HCT116 (cell line): ENCODE data around the gene PLEKHG1. TPM values are rescaled to one million over a fixed set of nuclear protein-coding genes. Genes with fewer than 3 reads are reported as not detected.

ENCODE experiments used
- ATAC-seq: fragments of 200-7000 bp; cut with Tn5 transposase; 2 replicates; pipeline ENCODE4 v1.9.1; 2020; ENCODE audit warnings: mild to moderate bottlenecking, moderate library complexity
- BruUV-seq: library from RNA; stranded (reverse); fragments of 400-500 nt; replicated peaks from 2 replicates; lab custom pipeline; 2021; lab: Mats Ljungman, UMichigan
- CTCF ChIA-PET: fragments of 300-600 bp; sonication (Branson Sonifier 250); formaldehyde crosslinking; loops from one replicate; lab custom pipeline; 2021; ENCODE audit warnings: antibody characterized with exemption; lab: Charles Lee
- POLR2A ChIA-PET: fragments of 300-600, 350-600 bp; sonication (Branson Sonifier 250); formaldehyde crosslinking; loops from one replicate; lab custom pipeline; 2021; ENCODE audit warnings: antibody characterized with exemption; lab: Charles Lee
- RAD21 ChIA-PET, 2 experiments: fragments of 300-600 bp; sonication (Branson Sonifier 250); formaldehyde crosslinking; loops; one replicate each; lab custom pipeline; 2023; ENCODE audit warnings: low total read pairs in 2 of 2; ENCODE audit not compliant: uncharacterized antibody in 2 of 2, unreplicated experiment in 2 of 2, low non-redundant PET in 1 of 2; lab: Charles Lee
- DNase-seq: peaks from one replicate; pipeline ENCODE4 v3.0.0-alpha.2; 2010; ENCODE audit warnings: low read depth, low spot score
- H2AFZ ChIP-seq: fragments of 200-600 bp; shearing (Covaris generic), sonication (generic); 2 replicates; pipeline ENCODE4 v1.6.1; 2017; ENCODE audit warnings: low read depth, mixed run types, mixed read lengths, antibody characterized with exemption, low read length; ENCODE audit not compliant: poor library complexity, severe bottlenecking
- H3K27ac ChIP-seq: 2 replicates; pipeline ENCODE4 v1.5.1; 2012; ENCODE audit warnings: low read depth, low read length
- H3K27me3 ChIP-seq: fragments of 200-600 bp; sonication (generic); 2 replicates; pipeline ENCODE4 v1.6.1; 2016; ENCODE audit warnings: mixed run types, low read length, mixed read lengths; ENCODE audit not compliant: insufficient read depth
- H3K36me3 ChIP-seq, 2 experiments: fragments of 200-500 bp in 1 of 2; fragments of 200-600 bp in 1 of 2; sonication (Bioruptor generic) in 1 of 2; sonication (generic) in 1 of 2; 2 replicates each; pipeline versions ENCODE4 v1.5.1 to v1.6.1; 2014 to 2016; ENCODE audit warnings: low read length in 2 of 2, inconsistent platforms in 1 of 2, mixed read lengths in 1 of 2, mixed run types in 1 of 2; ENCODE audit not compliant: insufficient read depth in 2 of 2, control insufficient read depth in 1 of 2
- H3K4me1 ChIP-seq, 2 experiments: fragments of 200-600 bp in 1 of 2; sonication (generic) in 1 of 2; 2 replicates each; pipeline versions ENCODE4 v1.5.1 to v1.6.1; 2012 to 2017; ENCODE audit warnings: low read length in 2 of 2, inconsistent platforms in 1 of 2, mild to moderate bottlenecking in 1 of 2, mixed read lengths in 1 of 2, mixed run types in 1 of 2, moderate library complexity in 1 of 2; ENCODE audit not compliant: insufficient read depth in 2 of 2, control insufficient read depth in 1 of 2
- H3K4me2 ChIP-seq: fragments of 200-600 bp; sonication (generic); 2 replicates; pipeline ENCODE4 v1.6.1; 2017; ENCODE audit warnings: mixed run types, low read length, mixed read lengths
- H3K4me3 ChIP-seq, 2 experiments: fragments of 200-600 bp in 1 of 2; sonication (generic) in 1 of 2; replicated peaks in 1 of 2; 2 replicates each; pipeline ENCODE4 v1.5.1; 2011 to 2016; ENCODE audit warnings: low read length in 2 of 2, control low read depth in 1 of 2, low read depth in 1 of 2, mild to moderate bottlenecking in 1 of 2, mixed read lengths in 1 of 2, mixed run types in 1 of 2
- H3K79me2 ChIP-seq: fragments of 200-600 bp; sonication (generic); 2 replicates; pipeline ENCODE4 v1.6.1; 2017; ENCODE audit warnings: mild to moderate bottlenecking, mixed run types, low read length, moderate library complexity, mixed read lengths; ENCODE audit not compliant: insufficient read depth
- H3K9ac ChIP-seq: fragments of 200-600 bp; sonication (generic); 2 replicates; pipeline ENCODE4 v1.6.1; 2016; ENCODE audit warnings: low read length, mixed read lengths
- H3K9me2 ChIP-seq: fragments of 200-600 bp; sonication (generic), shearing (Covaris generic); 2 replicates; pipeline ENCODE4 v1.6.1; 2017; ENCODE audit warnings: mixed run types, mild to moderate bottlenecking, moderate library complexity; ENCODE audit not compliant: insufficient read depth
- H3K9me3 ChIP-seq, 2 experiments: fragments of 200-500 bp in 1 of 2; fragments of 200-600 bp in 1 of 2; sonication (Bioruptor generic) in 1 of 2; sonication (generic) in 1 of 2; 2 replicates each; pipeline ENCODE4 v1.6.1; 2014 to 2017; ENCODE audit warnings: low read length in 2 of 2, mixed read lengths in 2 of 2, inconsistent platforms in 1 of 2, low read depth in 1 of 2, mild to moderate bottlenecking in 1 of 2, mixed run types in 1 of 2, moderate library complexity in 1 of 2; ENCODE audit not compliant: control insufficient read depth in 1 of 2, insufficient read depth in 1 of 2
- H4K20me1 ChIP-seq: fragments of 200-600 bp; sonication (generic), shearing (Covaris generic); 2 replicates; pipeline ENCODE4 v1.6.1; 2017; ENCODE audit warnings: mixed run types, mild to moderate bottlenecking, moderate library complexity; ENCODE audit not compliant: insufficient read depth
- CBX3 ChIP-seq: IDR thresholded peaks from 2 replicates; pipeline ENCODE4 v1.6.1; 2012; ENCODE audit warnings: low read depth
- CEBPB ChIP-seq: IDR thresholded peaks from 2 replicates; pipeline ENCODE4 v1.6.1; 2012; ENCODE audit warnings: low read depth
- EGR1 ChIP-seq: IDR thresholded peaks from 2 replicates; pipeline ENCODE4 v1.6.1; 2012; ENCODE audit warnings: low read depth
- ELF1 ChIP-seq: IDR thresholded peaks from 2 replicates; pipeline ENCODE4 v1.6.1; 2012; ENCODE audit warnings: low read depth, borderline replicate concordance
- EZH2 ChIP-seq: fragments of 200-600 bp; sonication (generic); IDR thresholded peaks from 2 replicates; pipeline ENCODE4 v1.6.1; 2017; ENCODE audit warnings: antibody characterized with exemption, mixed run types
- JUND ChIP-seq: IDR thresholded peaks from 2 replicates; pipeline ENCODE4 v1.6.1; 2012
- MAX ChIP-seq: IDR thresholded peaks from 2 replicates; pipeline ENCODE4 v1.6.1; 2012
- POLR2A ChIP-seq: IDR thresholded peaks from 2 replicates; pipeline ENCODE4 v1.7.0; 2011; ENCODE audit warnings: borderline replicate concordance; ENCODE audit not compliant: insufficient read depth, insufficient read length; ENCODE audit errors: extremely low read depth
- SP1 ChIP-seq: IDR thresholded peaks from 2 replicates; pipeline ENCODE4 v1.6.1; 2012; ENCODE audit warnings: low read depth
- SRF ChIP-seq: IDR thresholded peaks from 2 replicates; pipeline ENCODE4 v1.6.1; 2012; ENCODE audit warnings: low read depth
- TCF7L2 ChIP-seq: IDR thresholded peaks from 2 replicates; pipeline ENCODE4 v1.7.0; 2011; ENCODE audit warnings: borderline replicate concordance, inconsistent platforms; ENCODE audit not compliant: insufficient read depth, insufficient read length; ENCODE audit errors: extremely low read depth
- YY1 ChIP-seq: IDR thresholded peaks from 2 replicates; pipeline ENCODE4 v1.6.1; 2011; ENCODE audit warnings: low read length, low read depth, moderate library complexity, mild to moderate bottlenecking; ENCODE audit not compliant: insufficient replicate concordance; ENCODE audit errors: extremely low read depth
- ZFX ChIP-seq: fragments of 450-650 bp; IDR thresholded peaks from 2 replicates; pipeline ENCODE4 v1.6.1; 2017
- intact Hi-C: fragments of 100-400 bp; cut with micrococcal nuclease; formaldehyde crosslinking; loops from 2 replicates; pipeline ENCODE4 v1.10.0; 2022
- total RNA-seq: library from RNA; stranded (reverse); gene quantifications from one replicate; pipeline ENCODE4 v1.2.1, GENCODE V29; 2021; ENCODE audit not compliant: unreplicated experiment
- TF ChIP-seq, protein P1 (sequence below): IDR thresholded peaks from 2 replicates; pipeline ENCODE4 v1.6.1; 2012
- TF ChIP-seq, protein P2 (sequence below): IDR thresholded peaks from 2 replicates; pipeline ENCODE4 v1.6.1; 2011; ENCODE audit warnings: mild to moderate bottlenecking, low read length, moderate library complexity; ENCODE audit not compliant: insufficient replicate concordance; ENCODE audit errors: extremely low read depth

Gene PLEKHG1
- total RNA-seq, 1 experiment from 2014 or later: 10.4 TPM

DNA sequence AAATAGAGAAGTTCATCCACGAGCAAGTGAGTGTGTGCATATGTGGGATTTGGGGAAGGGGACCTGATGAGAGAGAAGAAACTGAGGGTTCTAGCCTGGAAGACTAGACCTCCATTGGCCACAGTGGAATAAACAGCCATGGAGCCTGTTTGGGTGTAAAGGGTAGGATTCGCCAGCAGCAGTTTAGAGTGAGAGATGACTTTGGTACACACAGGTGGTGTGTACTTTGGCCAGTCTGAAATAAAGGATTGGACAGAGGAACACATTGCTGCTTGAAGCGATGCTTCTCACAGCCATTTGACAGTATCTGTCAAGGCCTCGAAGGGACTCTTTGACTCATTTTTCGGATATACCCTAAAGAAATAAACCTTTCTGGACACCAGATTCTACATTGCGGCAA, 29.2 kb downstream of the PLEKHG1 start:
- H3K4me2 ChIP-seq: no peak overlapping the region
- H3K9me2 ChIP-seq: no peaks in the 10 kb centered on the region
- no peaks in the 10 kb centered on the region for H3K4me1 ChIP-seq
- H3K36me3 ChIP-seq: no peaks in the 10 kb centered on the region
- ChIA-PET POLR2A (no interaction called here), CTCF (no interaction called here), RAD21 (no interaction called here)
- H4K20me1 ChIP-seq: no peaks in the 10 kb centered on the region
- intact Hi-C loops: no loop called here
- no peaks in the 10 kb centered on the region for H3K79me2 ChIP-seq
- H3K27ac ChIP-seq: no peak overlapping the region
- DNase-seq (no peak), ATAC-seq (no peak)
- no peak overlapping the region for H3K4me3 ChIP-seq
- no peak overlapping the region for H2AFZ ChIP-seq
- no TSS peak for BruUV-seq
- no peaks in the 10 kb centered on the region for H3K9me3 ChIP-seq
- H3K27me3 ChIP-seq: no peaks in the 10 kb centered on the region
- TF ChIP-seq POLR2A: no peak
- TF ChIP-seq MAX: no peak
- TF ChIP-seq SRF: no peak
- TF ChIP-seq SP1: no peak
- TF ChIP-seq YY1: no peak
- TF ChIP-seq CBX3: no peak
- TF ChIP-seq ZFX: no peak
- no peak for TF ChIP-seq ELF1
- TF ChIP-seq JUND: no peak
- TF ChIP-seq, all 23 proteins: peak for 0
- H3K9ac ChIP-seq: no peak overlapping the region

DNA sequence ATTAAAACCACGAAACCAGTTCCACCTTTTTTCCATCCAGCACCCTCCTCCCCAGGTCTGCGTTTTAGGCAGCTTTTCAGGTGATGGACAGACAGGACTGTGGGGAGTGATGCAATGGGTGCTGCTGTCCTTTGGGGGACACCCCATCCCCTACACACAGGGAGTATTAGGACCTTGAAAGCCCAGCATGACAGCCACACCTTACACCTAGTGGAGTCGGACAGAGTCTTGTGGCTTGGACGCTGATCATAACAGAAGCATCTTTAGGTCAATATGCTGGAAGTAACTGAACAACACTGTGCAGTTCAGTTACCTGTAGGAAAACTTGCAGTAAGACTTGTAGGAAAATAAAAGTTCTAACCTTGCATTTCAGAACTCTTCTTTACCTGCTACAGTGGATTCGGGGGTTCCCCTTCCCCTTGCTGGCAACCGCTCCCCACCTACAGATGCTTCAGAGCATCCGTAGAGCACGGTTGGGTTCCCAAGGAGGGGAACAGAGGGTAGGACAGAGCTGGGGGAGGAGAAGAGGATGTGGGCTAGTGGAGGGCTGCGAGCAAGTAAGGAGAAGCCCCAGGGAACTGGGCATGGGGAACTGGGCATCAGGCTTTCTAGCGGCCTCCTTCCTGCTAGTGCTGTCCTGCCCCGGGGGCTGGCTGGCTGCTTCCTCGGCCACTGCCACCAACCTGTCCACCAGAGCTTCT, 31.7 kb downstream of the PLEKHG1 start:
- Histone ChIP-seq H3K4me3 (no peak overlapping the region), H3K9me2 (no peaks in the 10 kb centered on the region), H2AFZ (no peak overlapping the region), H3K79me2 (no peaks in the 10 kb centered on the region), H3K9me3 (no peaks in the 10 kb centered on the region), H3K4me2 (no peak overlapping the region), H3K4me1 (no peaks in the 10 kb centered on the region), H3K27me3 (no peaks in the 10 kb centered on the region), H3K27ac (no peak overlapping the region), H3K9ac (no peak overlapping the region), H3K36me3 (no peaks in the 10 kb centered on the region), H4K20me1 (no peaks in the 10 kb centered on the region)
- TF ChIP-seq CEBPB (no peak), ELF1 (no peak), TCF7L2 (no peak), EGR1 (no peak), EZH2 (no peak), MAX (no peak), YY1 (no peak), POLR2A (no peak), SRF (no peak)
- TF ChIP-seq, protein P1, sequence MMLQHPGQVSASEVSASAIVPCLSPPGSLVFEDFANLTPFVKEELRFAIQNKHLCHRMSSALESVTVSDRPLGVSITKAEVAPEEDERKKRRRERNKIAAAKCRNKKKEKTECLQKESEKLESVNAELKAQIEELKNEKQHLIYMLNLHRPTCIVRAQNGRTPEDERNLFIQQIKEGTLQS: no peak
- TF ChIP-seq, protein P2, sequence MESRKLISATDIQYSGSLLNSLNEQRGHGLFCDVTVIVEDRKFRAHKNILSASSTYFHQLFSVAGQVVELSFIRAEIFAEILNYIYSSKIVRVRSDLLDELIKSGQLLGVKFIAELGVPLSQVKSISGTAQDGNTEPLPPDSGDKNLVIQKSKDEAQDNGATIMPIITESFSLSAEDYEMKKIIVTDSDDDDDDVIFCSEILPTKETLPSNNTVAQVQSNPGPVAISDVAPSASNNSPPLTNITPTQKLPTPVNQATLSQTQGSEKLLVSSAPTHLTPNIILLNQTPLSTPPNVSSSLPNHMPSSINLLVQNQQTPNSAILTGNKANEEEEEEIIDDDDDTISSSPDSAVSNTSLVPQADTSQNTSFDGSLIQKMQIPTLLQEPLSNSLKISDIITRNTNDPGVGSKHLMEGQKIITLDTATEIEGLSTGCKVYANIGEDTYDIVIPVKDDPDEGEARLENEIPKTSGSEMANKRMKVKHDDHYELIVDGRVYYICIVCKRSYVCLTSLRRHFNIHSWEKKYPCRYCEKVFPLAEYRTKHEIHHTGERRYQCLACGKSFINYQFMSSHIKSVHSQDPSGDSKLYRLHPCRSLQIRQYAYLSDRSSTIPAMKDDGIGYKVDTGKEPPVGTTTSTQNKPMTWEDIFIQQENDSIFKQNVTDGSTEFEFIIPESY: no peak
- intact Hi-C loops: no loop called here
- RAD21 ChIA-PET: no interaction called here
- POLR2A ChIA-PET: no interaction called here
- CTCF ChIA-PET: no interaction called here
- ATAC-seq (no peak), DNase-seq (no peak)
- no TSS peak for BruUV-seq
